ENCODE data around the gene COLEC11.

COLEC11 gene

DNA sequence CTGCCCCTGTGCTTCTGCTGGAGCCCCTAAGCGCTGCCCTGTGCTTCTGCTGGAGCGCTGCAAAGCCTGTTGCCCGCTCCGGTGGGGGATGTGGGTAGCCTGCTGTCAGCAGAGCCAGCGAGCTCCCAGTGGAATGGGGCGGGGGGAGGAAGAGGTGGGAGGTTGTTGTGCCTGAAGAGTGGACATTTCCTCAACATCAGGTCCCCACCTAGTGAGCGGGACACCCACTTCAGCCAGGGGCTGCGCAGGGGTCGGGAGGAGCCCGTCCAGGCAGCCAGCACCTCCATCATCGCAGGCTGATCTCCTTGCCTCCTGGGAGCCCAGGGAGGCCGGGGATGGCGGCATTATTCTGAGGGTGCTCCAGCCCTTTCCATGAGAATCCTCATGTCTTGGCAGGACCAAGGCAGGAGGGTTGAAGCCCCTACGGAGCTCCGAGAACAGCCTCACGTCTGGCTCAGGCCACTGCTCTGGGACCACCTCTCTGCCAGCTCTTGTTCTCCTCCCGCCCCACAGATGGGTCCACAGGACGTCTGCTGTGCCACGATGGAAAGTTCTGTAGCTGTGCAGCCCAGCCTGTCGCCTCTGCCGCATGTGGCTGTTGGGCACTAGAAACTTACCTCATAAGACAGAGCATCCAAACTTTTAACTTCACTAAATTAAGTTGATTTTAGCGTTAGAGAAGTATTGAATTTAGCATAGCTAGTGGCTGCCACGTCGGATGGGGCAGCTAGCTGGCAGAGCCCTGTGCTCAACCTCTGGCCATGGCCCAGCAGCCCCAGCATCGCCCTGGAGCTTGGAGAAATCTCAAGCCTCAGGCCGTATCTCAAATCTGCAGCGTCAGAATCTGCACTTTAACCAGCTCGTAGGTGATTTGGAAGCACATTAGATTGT, 61.2 kb downstream of the COLEC11 start:
- no peak for DNase-seq

DNA sequence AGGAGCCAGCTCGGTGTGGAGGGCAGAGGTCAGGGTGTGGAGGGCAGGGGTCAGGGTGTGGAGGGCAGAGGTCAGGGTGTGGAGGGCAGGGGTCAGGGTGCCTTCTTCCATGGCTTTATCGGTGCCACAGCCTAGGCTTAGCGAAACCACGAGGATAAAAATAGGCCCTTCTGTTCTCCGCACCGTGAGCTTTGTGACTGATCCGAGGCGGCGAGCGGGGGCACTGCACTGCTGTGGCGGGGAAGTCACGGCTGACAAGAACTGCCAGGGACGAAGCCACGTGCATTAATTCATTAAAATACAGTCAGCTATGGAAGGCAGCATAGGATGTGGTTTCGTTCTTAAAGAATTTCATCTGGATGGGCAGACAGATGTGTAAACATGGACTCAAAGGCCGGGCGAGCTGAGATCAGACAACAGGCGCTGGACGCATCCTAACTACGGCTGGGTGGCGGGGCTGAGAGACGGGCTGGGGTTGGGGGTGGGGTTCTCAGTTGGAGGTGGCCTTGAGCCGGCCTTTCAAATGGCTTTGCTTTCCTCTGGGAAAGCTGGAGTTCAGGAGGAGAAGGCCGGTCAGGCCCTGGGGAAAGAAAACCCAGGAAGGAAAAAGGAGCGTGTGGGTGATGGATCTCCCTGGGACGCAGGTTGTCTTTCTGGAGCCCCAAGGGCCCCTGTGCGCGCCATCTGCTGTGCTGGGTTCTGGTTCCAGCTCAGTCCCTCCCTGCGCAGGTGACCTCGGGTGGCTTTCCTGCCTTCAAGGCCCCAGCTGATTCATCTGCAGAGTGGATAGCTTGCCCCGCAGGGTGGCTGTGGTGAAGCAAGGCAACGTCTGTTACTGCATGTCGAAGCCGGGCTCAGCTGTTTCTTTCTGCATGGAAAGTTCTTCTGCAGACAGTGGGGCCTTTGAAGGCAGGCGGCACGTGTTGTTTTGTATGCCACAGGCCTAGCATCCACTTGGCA, 62.1 kb downstream of the COLEC11 start:
- no peak for DNase-seq

DNA sequence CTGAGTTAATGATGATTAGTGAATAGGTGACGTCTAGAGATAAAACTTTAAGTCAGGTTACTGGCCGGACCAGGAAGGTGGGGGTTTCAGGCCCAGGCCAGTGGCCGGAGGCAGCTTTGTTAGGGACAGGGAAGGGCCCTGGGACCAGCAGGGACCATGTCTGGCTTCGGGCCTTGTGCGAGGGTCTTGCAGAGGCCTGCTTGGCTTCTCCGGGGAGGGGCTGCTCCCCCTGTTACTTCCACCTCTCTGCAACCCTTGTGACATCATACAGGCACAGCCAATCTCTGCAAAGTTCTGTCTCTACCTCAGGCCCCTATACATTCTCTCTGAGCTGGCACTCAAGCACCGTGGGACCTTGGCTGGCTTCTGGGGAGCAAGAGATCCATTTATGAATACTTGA, 63.0 kb downstream of the COLEC11 start, which contains the start of gene ALLC:
ALLC (plus strand) TSS at position 320 of the 400 bp plus-strand sequence. CDS start 12,958 bp downstream, outside the sequence.
- DNase-seq = no peak

GRCh38 chr2:3659447-3660432, 64.8 kb downstream of the COLEC11 start:
- no peak for DNase-seq

DNA sequence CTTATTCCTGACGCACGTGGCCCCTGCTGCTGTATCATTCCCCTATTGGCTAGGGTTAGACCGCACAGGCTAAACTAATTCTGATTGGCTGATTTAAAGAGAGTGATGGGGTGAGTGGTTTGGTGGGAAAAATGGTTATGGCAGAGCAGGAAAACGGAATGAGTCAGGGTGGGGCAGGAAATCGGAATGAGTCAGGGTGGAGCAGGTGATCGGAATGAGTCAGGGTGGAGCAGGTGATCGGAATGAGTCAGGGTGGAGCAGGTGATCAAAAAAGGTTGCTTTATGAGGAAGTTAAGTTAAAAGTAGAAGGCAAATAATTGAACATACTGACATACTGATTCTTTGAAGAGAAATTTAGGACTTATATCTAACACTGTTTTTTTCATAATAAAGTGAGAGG, 65.7 kb downstream of the COLEC11 start:
- peak in 1 of 2 experiments; percentile 30 for DNase-seq

- no peak for DNase-seq
Observed at GRCh38 chr2:3661149-3661660, 66.3 kb downstream of the COLEC11 start.

DNA sequence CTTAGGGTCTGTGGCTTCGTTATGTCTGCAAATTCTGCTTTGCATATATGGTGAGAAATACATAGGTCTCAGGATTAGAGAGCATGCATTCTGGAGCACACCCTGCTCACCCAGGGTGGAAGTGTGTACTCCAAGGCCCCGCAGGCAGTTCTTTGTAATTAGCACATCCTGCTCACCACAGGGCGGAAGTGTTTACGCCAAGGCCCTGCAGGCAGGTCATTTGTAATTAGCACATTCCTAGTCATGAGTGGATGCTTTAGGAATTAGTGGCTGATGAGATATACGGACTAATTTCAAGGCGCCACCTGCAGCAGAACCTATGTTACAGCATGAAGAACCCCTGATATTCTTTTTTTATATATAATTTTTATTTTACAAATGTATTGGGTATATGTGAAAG, 67.3 kb downstream of the COLEC11 start:
- DNase-seq = no peak

- no peak for DNase-seq
Observed at GRCh38 chr2:3664118-3664517, 69.2 kb downstream of the COLEC11 start.

- no peak for DNase-seq
Observed at GRCh38 chr2:3664925-3665324, 70.0 kb downstream of the COLEC11 start.

- DNase-seq = peak in 1 of 2 experiments; percentile 4
Observed at GRCh38 chr2:3665886-3666612, 71.1 kb downstream of the COLEC11 start.

- DNase-seq = no peak
Observed at GRCh38 chr2:3666613-3666975, 71.7 kb downstream of the COLEC11 start.

GRCh38 chr2:3667151-3667631, 72.3 kb downstream of the COLEC11 start:
- DNase-seq = peak; percentile 1 to 3

- DNase-seq = no peak
Observed at GRCh38 chr2:3669656-3670055, 74.7 kb downstream of the COLEC11 start.

DNA sequence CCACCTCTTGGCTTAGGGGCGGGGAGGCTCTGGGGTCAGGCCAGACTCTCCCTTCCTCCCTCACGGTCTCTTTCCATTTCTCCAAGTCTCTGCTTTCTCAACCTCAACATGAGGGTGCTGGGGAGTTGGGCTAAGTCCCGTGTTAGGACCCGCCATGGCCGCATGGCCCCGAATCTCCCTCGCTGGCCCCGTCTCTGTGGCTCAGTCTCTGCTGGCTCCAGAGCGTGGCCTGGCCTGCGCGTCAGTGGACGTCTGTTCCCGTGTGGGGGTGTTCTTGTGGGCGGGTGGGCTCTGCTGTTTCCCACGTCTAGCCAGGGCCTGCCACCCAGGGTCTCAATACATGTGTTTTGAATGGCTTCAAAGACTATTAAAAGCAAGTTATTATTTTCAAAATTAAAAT, 75.5 kb downstream of the COLEC11 start:
- DNase-seq = no peak

DNA sequence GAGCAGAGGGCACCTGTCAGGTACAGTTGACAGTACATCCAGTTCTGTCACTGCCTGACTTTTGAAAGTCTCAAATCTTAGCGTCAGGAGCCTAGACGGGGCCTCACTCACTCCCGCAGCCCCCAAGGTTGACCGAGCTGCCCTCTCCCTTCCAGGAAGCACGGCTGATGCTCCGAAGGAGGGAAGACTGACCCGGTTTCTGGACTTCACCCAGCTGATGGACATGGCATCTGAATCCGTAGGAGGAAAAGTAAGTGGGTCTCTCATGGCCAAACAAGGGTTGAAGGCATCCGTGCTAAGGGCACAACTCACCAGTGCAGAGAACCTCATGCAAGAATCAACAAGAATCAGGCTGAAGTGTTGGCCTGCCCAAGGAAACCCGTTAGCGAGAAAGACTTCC, 76.0 kb downstream of the COLEC11 start:
- DNase-seq = no peak

DNA sequence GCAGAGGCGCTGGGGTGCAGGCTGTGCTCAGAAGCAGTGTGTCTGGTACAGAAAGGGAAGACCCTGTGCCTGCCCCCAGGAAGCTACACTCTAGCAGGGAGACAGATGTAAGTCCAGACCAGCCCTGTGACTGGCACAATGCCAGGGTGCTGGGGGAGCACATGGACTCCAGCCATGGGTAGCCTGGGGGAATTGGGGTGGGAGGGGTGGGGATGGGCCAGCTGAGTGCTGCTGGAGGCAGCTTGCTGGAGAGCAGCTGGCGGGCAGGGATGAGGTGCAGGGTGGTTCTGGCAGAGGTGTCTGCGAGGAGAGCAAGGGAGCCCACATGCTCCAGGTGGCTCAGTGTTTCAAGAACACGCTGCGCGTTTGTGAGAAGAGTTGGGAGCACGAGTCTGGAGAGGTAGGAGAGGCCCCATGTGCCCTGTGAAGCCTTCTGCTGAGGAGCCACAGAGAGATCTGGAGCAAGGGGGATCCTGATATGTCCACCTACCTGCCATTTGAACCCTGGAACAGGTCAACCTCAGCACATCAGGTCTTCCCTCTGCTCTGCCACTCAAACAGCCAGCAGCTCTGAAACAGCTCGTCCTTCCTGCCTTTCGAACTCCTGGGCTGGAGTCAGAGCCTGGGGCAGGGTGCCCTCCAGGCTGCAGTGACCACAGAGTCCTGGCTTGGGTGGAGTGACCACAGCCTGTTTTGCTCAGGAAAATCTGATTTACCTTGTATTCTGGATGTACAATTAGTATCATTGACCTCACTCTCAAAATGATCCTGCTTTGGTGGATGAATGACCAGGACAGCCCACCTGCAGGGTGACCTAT, 78.2 kb downstream of the COLEC11 start:
- DNase-seq = no peak

GRCh38 chr2:3674066-3674845, 79.3 kb downstream of the COLEC11 start:
- no peak for DNase-seq

- no peak for DNase-seq
Observed at GRCh38 chr2:3675687-3676086, 80.8 kb downstream of the COLEC11 start.

- DNase-seq = no peak
Observed at GRCh38 chr2:3677436-3677835, 82.5 kb downstream of the COLEC11 start.
